Esophagus muscularis mucosa (tissue), 4 donors: ENCODE measurements around the gene CNR2.

ENCODE experiments used
- EP300 ChIP-seq: sonication (generic); formaldehyde crosslinking; IDR thresholded peaks from one replicate; pipeline ENCODE4 v1.6.1; 2017; ENCODE audit warnings: antibody characterized with exemption
- POLR2A ChIP-seq: fragments of 450-650 bp; IDR thresholded peaks from one replicate; pipeline ENCODE4 v1.6.1; 2017; ENCODE audit warnings: antibody characterized with exemption, moderate library complexity, mild to moderate bottlenecking, low read depth
- TF ChIP-seq, protein P1 (sequence below), 3 experiments: fragments of 200-600 bp in 2 of 3; fragments of 450-650 bp in 1 of 3; sonication (generic) in 2 of 3; IDR thresholded peaks; one replicate each; pipeline ENCODE4 v1.5.1; 2017 to 2019; ENCODE audit warnings: antibody characterized with exemption in 3 of 3, mild to moderate bottlenecking in 2 of 3, moderate library complexity in 1 of 3

DNA sequence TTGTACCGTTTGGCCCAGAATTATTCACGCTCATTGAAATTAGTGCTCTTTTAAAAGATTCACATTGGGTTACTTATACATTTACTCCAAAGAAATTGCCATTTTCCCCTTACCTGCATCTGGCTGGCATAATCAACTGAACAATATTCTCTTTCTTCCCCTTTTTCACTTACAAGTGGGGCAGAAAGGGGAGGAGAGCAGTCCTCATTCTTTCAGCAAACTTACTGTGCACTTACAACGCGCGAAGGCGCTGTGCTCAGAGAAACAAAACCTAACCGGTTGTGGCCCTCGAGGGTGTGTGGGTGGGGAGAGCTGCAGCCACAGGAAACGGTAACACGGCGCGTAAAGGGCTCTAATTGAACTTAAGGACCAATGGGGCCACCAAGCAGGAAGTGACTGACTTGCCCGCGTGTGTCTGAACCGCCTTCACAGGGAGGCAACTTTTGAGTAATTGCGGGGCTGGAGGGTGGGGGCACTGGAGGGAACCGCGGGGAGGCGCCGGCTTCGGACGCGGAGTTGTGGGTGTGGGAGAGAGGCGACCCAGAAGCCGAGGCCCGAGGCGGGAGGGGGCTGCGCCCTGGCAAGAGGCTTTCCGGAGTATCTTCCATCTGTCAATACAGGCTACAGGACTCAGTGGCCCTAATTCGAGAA, 45.8 kb upstream of the CNR2 start:
- TF ChIP-seq EP300: no peak
- TF ChIP-seq, protein P1, sequence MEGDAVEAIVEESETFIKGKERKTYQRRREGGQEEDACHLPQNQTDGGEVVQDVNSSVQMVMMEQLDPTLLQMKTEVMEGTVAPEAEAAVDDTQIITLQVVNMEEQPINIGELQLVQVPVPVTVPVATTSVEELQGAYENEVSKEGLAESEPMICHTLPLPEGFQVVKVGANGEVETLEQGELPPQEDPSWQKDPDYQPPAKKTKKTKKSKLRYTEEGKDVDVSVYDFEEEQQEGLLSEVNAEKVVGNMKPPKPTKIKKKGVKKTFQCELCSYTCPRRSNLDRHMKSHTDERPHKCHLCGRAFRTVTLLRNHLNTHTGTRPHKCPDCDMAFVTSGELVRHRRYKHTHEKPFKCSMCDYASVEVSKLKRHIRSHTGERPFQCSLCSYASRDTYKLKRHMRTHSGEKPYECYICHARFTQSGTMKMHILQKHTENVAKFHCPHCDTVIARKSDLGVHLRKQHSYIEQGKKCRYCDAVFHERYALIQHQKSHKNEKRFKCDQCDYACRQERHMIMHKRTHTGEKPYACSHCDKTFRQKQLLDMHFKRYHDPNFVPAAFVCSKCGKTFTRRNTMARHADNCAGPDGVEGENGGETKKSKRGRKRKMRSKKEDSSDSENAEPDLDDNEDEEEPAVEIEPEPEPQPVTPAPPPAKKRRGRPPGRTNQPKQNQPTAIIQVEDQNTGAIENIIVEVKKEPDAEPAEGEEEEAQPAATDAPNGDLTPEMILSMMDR (IDR thresholded peaks at IDR 0.05): peak; percentile 32 to 68 (median 47)
- TF ChIP-seq POLR2A: no peak
